ENCODE data around the gene SLC6A13. TPM values are rescaled to one million over a fixed set of nuclear protein-coding genes. Genes with fewer than 3 reads are reported as not detected.

SLC6A13 gene
- total RNA-seq, 3 donors from 2014 or later, result 1.3 TPM; not detected in 2

GRCh38 chr12:271161-271560 lies 8.5 kb upstream of the SLC6A13 start:
- intact Hi-C loops (cut with DNase I; ENCODE audit: low total_unique reads), result no loop called here
- H3K27ac ChIP-seq, result no peak overlapping the region
- H3K9me3 ChIP-seq, result no peaks in the 10 kb centered on the region
- DNase-seq (ENCODE audit: low spot score in 2 of 2), result no peak
- no peaks in the 10 kb centered on the region for H3K4me1 ChIP-seq
- H3K4me3 ChIP-seq, result no peak overlapping the region
- H3K27me3 ChIP-seq, result peaks cover 0 to 4% of the 10 kb centered on the region in 2 donors
- TF ChIP-seq POLR2AphosphoS5 (IDR thresholded peaks at IDR 0.05) (no peak), CTCF (IDR thresholded peaks at IDR 0.05) (no peak), POLR2A (IDR thresholded peaks at IDR 0.05) (no peak)
- no peaks in the 10 kb centered on the region for H3K36me3 ChIP-seq

- H3K27me3 ChIP-seq, result peaks cover 0 to 4% of the 10 kb centered on the region in 2 donors
- no peak for DNase-seq (ENCODE audit: low spot score in 2 of 2)
- H3K36me3 ChIP-seq, result no peaks in the 10 kb centered on the region
- H3K27ac ChIP-seq, result no peak overlapping the region
- H3K4me1 ChIP-seq, result no peaks in the 10 kb centered on the region
- no peaks in the 10 kb centered on the region for H3K9me3 ChIP-seq
- intact Hi-C loops (cut with DNase I; ENCODE audit: low total_unique reads), result no loop called here
- H3K4me3 ChIP-seq, result no peak overlapping the region
- no peak for TF ChIP-seq POLR2A (IDR thresholded peaks at IDR 0.05)
- TF ChIP-seq CTCF (IDR thresholded peaks at IDR 0.05), result no peak
- no peak for TF ChIP-seq POLR2AphosphoS5 (IDR thresholded peaks at IDR 0.05)
Measured at GRCh38 chr12:269191-269590, 6.6 kb upstream of the SLC6A13 start.

GRCh38 chr12:268483-268840 lies 5.8 kb upstream of the SLC6A13 start:
- Histone ChIP-seq H3K27me3 (peaks cover 0 to 9% of the 10 kb centered on the region in 2 donors), H3K27ac (no peak overlapping the region), H3K4me1 (no peaks in the 10 kb centered on the region), H3K36me3 (no peaks in the 10 kb centered on the region), H3K4me3 (no peak overlapping the region), H3K9me3 (no peaks in the 10 kb centered on the region)
- TF ChIP-seq POLR2A (IDR thresholded peaks at IDR 0.05), result no peak
- no peak for TF ChIP-seq POLR2AphosphoS5 (IDR thresholded peaks at IDR 0.05)
- no peak for TF ChIP-seq CTCF (IDR thresholded peaks at IDR 0.05)
- no peak for DNase-seq (ENCODE audit: low spot score in 2 of 2)
- intact Hi-C loops (cut with DNase I; ENCODE audit: low total_unique reads), result no loop called here

GRCh38 chr12:267581-268482 lies 5.2 kb upstream of the SLC6A13 start:
- Histone ChIP-seq H3K4me3 (no peak overlapping the region), H3K4me1 (no peaks in the 10 kb centered on the region), H3K36me3 (no peaks in the 10 kb centered on the region), H3K9me3 (no peaks in the 10 kb centered on the region), H3K27me3 (peaks cover 0 to 10% of the 10 kb centered on the region in 2 donors), H3K27ac (no peak overlapping the region)
- intact Hi-C loops (cut with DNase I; ENCODE audit: low total_unique reads), result no loop called here
- DNase-seq (ENCODE audit: low spot score in 2 of 2), result no peak
- TF ChIP-seq CTCF (IDR thresholded peaks at IDR 0.05) (no peak), POLR2A (IDR thresholded peaks at IDR 0.05) (no peak), POLR2AphosphoS5 (IDR thresholded peaks at IDR 0.05) (no peak)

- TF ChIP-seq POLR2AphosphoS5 (IDR thresholded peaks at IDR 0.05) (no peak), POLR2A (IDR thresholded peaks at IDR 0.05) (no peak), CTCF (IDR thresholded peaks at IDR 0.05) (no peak)
- no peak overlapping the region for H3K4me3 ChIP-seq
- DNase-seq (ENCODE audit: low spot score in 2 of 2), result no peak
- H3K9me3 ChIP-seq, result no peaks in the 10 kb centered on the region
- no peak overlapping the region for H3K27ac ChIP-seq
- intact Hi-C loops (cut with DNase I; ENCODE audit: low total_unique reads), result no loop called here
- no peaks in the 10 kb centered on the region for H3K36me3 ChIP-seq
- H3K4me1 ChIP-seq, result no peaks in the 10 kb centered on the region
- H3K27me3 ChIP-seq, result peaks cover 0 to 10% of the 10 kb centered on the region in 2 donors
Measured at GRCh38 chr12:265096-265495, 2.5 kb upstream of the SLC6A13 start.
